BLaER1 (cell line): ENCODE data around the gene ARG2.

ENCODE experiments used
- H3K27ac ChIP-seq: shearing (Covaris generic); formaldehyde crosslinking; 2 replicates; pipeline ENCODE4 v1.8.1; 2022
- H3K27me3 ChIP-seq: shearing (Covaris generic); formaldehyde crosslinking; 2 replicates; pipeline ENCODE4 v1.8.1; 2022
- H3K36me3 ChIP-seq: shearing (Covaris generic); formaldehyde crosslinking; 2 replicates; pipeline ENCODE4 v1.8.1; 2022
- H3K4me1 ChIP-seq: shearing (Covaris generic); formaldehyde crosslinking; 2 replicates; pipeline ENCODE4 v1.8.1; 2022
- H3K4me2 ChIP-seq: shearing (Covaris generic); formaldehyde crosslinking; 2 replicates; pipeline ENCODE4 v1.8.1; 2022
- H3K4me3 ChIP-seq: shearing (Covaris generic); formaldehyde crosslinking; 2 replicates; pipeline ENCODE4 v1.8.1; 2022
- H3K9ac ChIP-seq: shearing (Covaris generic); formaldehyde crosslinking; 2 replicates; pipeline ENCODE4 v1.8.1; 2022
- H3K9me3 ChIP-seq: shearing (Covaris generic); formaldehyde crosslinking; 2 replicates; pipeline ENCODE4 v1.8.1; 2022
- H4K20me1 ChIP-seq: shearing (Covaris generic); formaldehyde crosslinking; 2 replicates; pipeline ENCODE4 v1.8.1; 2022
- Cebpa-rat ChIP-seq: shearing (Covaris generic); IDR thresholded peaks from 2 replicates; pipeline ENCODE4 v1.8.1; 2022

ARG2 gene

GRCh38 chr14:67633451-67634147 is 13.9 kb downstream of the ARG2 start:
- Histone ChIP-seq H3K36me3 (no peaks in the 10 kb centered on the region), H3K27ac (no peak overlapping the region), H3K4me1 (no peaks in the 10 kb centered on the region), H3K4me3 (no peak overlapping the region), H4K20me1 (no peaks in the 10 kb centered on the region), H3K9ac (no peak overlapping the region), H3K9me3 (no peaks in the 10 kb centered on the region), H3K4me2 (no peak overlapping the region), H3K27me3 (no peaks in the 10 kb centered on the region)
- TF ChIP-seq Cebpa-rat: no peak

DNA sequence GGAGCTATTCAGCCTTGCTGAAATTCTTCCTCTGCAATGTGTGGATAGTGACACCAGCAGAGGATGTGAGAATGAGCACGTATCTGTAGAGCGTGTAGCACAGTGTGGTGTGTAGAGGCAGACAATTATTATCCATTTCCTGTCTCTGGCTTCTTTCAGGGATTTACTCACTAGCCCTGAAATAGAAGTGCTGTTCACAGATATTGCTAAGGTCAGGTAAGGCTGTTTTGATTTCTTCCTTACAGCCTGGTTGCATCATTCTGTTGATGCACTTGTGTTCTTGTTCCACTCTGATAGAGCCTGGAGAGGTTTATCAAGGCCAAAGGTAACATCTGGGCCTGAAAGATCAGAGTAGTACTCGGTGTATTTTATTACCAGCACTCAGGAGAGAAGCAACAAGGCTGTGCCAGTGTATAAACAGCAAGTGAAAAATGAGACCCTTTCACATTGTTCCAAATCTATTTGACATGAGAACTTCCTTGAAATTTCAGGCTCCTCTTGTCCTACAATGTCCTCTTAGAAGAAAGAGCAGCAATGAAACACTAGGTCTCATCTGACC is 16.7 kb downstream of the ARG2 start:
- no peak for TF ChIP-seq Cebpa-rat
- H3K4me1 ChIP-seq: no peaks in the 10 kb centered on the region
- H3K9me3 ChIP-seq: no peaks in the 10 kb centered on the region
- no peak overlapping the region for H3K4me2 ChIP-seq
- H3K36me3 ChIP-seq: no peaks in the 10 kb centered on the region
- H4K20me1 ChIP-seq: no peaks in the 10 kb centered on the region
- H3K4me3 ChIP-seq: no peak overlapping the region
- no peaks in the 10 kb centered on the region for H3K27me3 ChIP-seq
- H3K9ac ChIP-seq: no peak overlapping the region
- no peak overlapping the region for H3K27ac ChIP-seq

- TF ChIP-seq Cebpa-rat: no peak
- H3K27ac ChIP-seq: no peak overlapping the region
- H3K9ac ChIP-seq: no peak overlapping the region
- H3K27me3 ChIP-seq: no peaks in the 10 kb centered on the region
- H4K20me1 ChIP-seq: no peaks in the 10 kb centered on the region
- H3K9me3 ChIP-seq: no peaks in the 10 kb centered on the region
- H3K36me3 ChIP-seq: no peaks in the 10 kb centered on the region
- H3K4me1 ChIP-seq: no peaks in the 10 kb centered on the region
- no peak overlapping the region for H3K4me3 ChIP-seq
- no peak overlapping the region for H3K4me2 ChIP-seq
Observed at GRCh38 chr14:67638642-67639041, 18.9 kb downstream of the ARG2 start.

- Histone ChIP-seq H3K4me1 (no peaks in the 10 kb centered on the region), H3K4me3 (no peak overlapping the region), H3K9me3 (no peaks in the 10 kb centered on the region), H3K27me3 (no peaks in the 10 kb centered on the region), H3K4me2 (no peak overlapping the region), H3K27ac (no peak overlapping the region), H3K9ac (no peak overlapping the region), H3K36me3 (peaks cover 11% of the 10 kb centered on the region), H4K20me1 (no peaks in the 10 kb centered on the region)
- no peak for TF ChIP-seq Cebpa-rat
Observed at GRCh38 chr14:67641480-67641879, 21.8 kb downstream of the ARG2 start.

DNA sequence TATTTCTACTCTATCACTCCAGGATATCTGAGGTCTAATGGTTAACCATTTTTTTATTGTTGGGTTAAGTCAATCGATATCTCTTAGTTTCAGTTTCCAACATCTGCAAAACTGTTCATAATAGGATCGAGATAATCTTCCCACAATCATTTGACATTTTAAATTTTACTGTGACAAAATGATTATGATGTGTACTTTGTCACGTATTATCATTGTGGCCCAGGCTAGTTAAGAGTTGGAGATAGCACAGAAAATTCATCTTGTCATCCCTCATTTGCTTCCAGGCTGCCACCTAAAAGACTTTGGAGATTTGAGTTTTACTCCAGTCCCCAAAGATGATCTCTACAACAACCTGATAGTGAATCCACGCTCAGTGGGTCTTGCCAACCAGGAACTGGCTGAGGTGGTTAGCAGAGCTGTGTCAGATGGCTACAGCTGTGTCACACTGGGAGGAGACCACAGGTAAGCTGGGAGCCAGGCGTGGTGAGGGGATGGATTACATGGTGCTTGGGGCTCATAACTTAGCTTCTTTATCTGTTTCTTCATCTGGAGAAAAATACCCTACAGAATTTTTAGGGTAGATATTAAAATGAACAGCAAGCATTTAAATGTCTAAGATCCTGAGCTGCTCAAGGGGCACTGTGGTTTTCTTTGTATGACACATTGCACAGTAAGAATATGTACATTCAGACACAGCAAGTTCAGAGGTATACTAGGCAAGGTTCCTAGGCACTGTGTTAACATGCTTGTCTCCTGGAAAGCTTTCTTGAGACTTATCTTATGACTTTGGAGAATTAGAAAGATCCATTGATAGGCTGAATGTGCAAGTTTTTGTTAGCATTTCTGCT is 22.4 kb downstream of the ARG2 start:
- no peak overlapping the region for H3K4me3 ChIP-seq
- H4K20me1 ChIP-seq: no peaks in the 10 kb centered on the region
- no peak for TF ChIP-seq Cebpa-rat
- H3K27ac ChIP-seq: no peak overlapping the region
- H3K27me3 ChIP-seq: no peaks in the 10 kb centered on the region
- H3K36me3 ChIP-seq: peaks cover 17% of the 10 kb centered on the region
- no peak overlapping the region for H3K4me2 ChIP-seq
- H3K9me3 ChIP-seq: no peaks in the 10 kb centered on the region
- no peaks in the 10 kb centered on the region for H3K4me1 ChIP-seq
- no peak overlapping the region for H3K9ac ChIP-seq

DNA sequence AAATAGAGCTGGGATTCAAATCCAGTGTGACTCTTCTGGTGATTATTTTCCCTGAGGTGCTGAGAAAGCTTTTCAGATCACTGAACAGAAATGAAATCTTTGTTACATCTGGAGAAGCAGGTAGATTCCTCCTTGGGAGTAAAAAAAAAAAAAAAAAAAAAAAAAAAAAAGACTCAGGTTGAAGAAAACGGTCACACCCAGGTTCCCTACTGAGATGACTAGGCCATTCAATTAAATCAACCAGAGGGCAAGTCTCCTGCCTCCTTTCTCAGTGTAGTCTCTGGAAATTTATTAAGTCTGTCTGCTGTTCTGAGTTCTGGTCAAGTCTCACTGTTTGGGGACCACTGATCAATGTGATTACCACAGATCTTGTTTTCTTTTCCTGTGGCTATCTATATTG is 24.0 kb downstream of the ARG2 start:
- peaks cover 31% of the 10 kb centered on the region for H3K36me3 ChIP-seq
- TF ChIP-seq Cebpa-rat: no peak
- H3K27ac ChIP-seq: no peak overlapping the region
- H3K4me2 ChIP-seq: no peak overlapping the region
- H3K4me3 ChIP-seq: no peak overlapping the region
- H3K4me1 ChIP-seq: no peaks in the 10 kb centered on the region
- no peaks in the 10 kb centered on the region for H4K20me1 ChIP-seq
- H3K27me3 ChIP-seq: no peaks in the 10 kb centered on the region
- no peaks in the 10 kb centered on the region for H3K9me3 ChIP-seq
- H3K9ac ChIP-seq: no peak overlapping the region

DNA sequence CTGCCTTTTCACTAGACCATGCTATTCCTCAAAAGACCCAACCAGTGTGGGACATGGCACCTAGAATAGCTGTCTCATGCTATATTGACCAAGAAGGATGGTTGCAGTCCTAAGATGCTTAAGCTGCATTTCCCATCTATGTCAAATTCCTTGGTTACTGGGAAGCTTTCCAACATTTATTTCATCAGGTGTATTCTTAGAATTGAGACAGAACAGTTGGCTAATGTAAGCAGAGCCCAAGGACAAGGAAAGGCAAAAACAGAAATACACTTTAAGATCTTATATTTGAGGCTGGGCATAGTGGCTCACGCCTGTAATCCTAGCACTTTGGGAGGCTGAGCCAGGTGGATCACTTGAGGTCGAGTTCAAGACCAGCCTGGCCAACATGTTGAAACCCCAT is 24.7 kb downstream of the ARG2 start:
- Histone ChIP-seq H3K9me3 (no peaks in the 10 kb centered on the region), H3K27me3 (no peaks in the 10 kb centered on the region), H3K9ac (no peak overlapping the region), H3K27ac (no peak overlapping the region), H3K4me2 (no peak overlapping the region), H3K36me3 (peaks cover 38% of the 10 kb centered on the region), H4K20me1 (no peaks in the 10 kb centered on the region), H3K4me1 (no peaks in the 10 kb centered on the region), H3K4me3 (no peak overlapping the region)
- TF ChIP-seq Cebpa-rat: no peak

- no peak overlapping the region for H3K9ac ChIP-seq
- H3K36me3 ChIP-seq: peaks cover 48% of the 10 kb centered on the region
- H3K4me3 ChIP-seq: no peak overlapping the region
- no peaks in the 10 kb centered on the region for H4K20me1 ChIP-seq
- no peak overlapping the region for H3K4me2 ChIP-seq
- no peaks in the 10 kb centered on the region for H3K9me3 ChIP-seq
- TF ChIP-seq Cebpa-rat: no peak
- no peak overlapping the region for H3K27ac ChIP-seq
- H3K27me3 ChIP-seq: no peaks in the 10 kb centered on the region
- no peaks in the 10 kb centered on the region for H3K4me1 ChIP-seq
Observed at GRCh38 chr14:67645414-67645813, 25.7 kb downstream of the ARG2 start.

DNA sequence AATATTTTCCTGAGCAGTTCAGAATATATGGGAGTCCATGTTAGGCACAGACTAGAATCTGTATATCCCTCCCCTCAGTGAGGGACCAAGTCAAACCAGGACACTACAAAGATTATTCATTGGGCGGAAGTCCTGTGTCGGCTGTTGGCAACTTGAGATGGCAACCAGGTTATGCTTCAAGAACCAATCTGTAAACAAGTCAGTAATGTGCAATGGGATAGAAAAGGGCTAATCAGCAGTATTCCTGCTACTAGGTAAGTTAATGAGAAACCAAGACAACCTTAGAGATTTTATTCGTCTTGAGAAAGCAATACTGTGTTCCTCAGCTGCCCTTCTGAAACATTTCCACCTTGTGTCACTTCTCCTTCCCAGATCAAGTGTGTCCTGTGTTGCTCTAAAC is 26.4 kb downstream of the ARG2 start:
- Histone ChIP-seq H4K20me1 (no peaks in the 10 kb centered on the region), H3K27ac (no peak overlapping the region), H3K36me3 (peaks cover 55% of the 10 kb centered on the region), H3K4me2 (no peak overlapping the region), H3K9me3 (no peaks in the 10 kb centered on the region), H3K4me1 (no peaks in the 10 kb centered on the region), H3K27me3 (no peaks in the 10 kb centered on the region), H3K4me3 (no peak overlapping the region), H3K9ac (no peak overlapping the region)
- TF ChIP-seq Cebpa-rat: no peak

DNA sequence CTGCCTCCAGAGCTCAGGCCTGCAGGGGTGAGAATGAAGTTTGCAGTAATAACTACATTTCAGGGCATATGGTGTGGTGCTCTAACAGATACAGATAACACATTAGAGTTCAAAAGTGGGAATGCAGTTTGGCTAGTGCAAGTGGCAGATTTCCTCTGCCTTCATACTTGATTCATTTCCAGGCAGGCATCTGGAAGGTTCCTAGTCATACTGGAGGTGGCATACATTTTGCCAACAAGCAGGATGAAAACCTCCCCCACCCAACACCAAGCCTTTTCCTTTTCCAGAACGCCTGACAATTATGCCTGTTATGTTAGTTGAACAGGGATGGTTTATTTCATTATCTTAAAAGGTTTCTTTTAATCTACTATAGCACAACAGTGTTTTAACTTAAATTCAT is 30.4 kb downstream of the ARG2 start:
- Histone ChIP-seq H3K36me3 (peaks cover 96% of the 10 kb centered on the region), H3K9ac (no peak overlapping the region), H3K27me3 (no peaks in the 10 kb centered on the region), H3K4me1 (no peaks in the 10 kb centered on the region), H4K20me1 (no peaks in the 10 kb centered on the region), H3K4me2 (no peak overlapping the region), H3K4me3 (no peak overlapping the region), H3K27ac (no peak overlapping the region), H3K9me3 (no peaks in the 10 kb centered on the region)
- TF ChIP-seq Cebpa-rat: no peak
